K562 (cell line): Measurements from ENCODE around the gene AP1M1. TPM values are rescaled to one million over a fixed set of nuclear protein-coding genes. Genes with fewer than 3 reads are reported as not detected.

Experiments used
- ATAC-seq: fragments of 200-7000 bp; cut with Tn5 transposase; 3 replicates; pipeline ENCODE4 v1.9.1; 2020; ENCODE audit warnings: moderate library complexity
- BruUV-seq: library from RNA; stranded (reverse); fragments of 400-500 nt; replicated peaks from 2 replicates; lab custom pipeline; 2021; lab: Mats Ljungman, UMichigan
- CTCF ChIA-PET: fragments of 300-600 bp; formaldehyde crosslinking; extraction: SDS; loops from one replicate; lab custom pipeline; 2021; ENCODE audit warnings: low intra/inter-chr PET ratio; lab: Yijun Ruan, JAX
- POLR2A ChIA-PET: fragments of 300-600, 350-650 bp; sonication (Branson Sonifier 250); formaldehyde crosslinking; extraction: SDS; loops from one replicate; lab custom pipeline; 2021; ENCODE audit warnings: antibody characterized with exemption, inconsistent platforms; lab: Yijun Ruan, JAX
- DNase-seq, 4 experiments: peaks; one replicate each; pipeline versions ENCODE4 v3.0.0 to v3.0.0-alpha.2; 2011 to 2018; ENCODE audit warnings: low spot score in 3 of 4, mixed read lengths in 3 of 4; ENCODE audit errors: extremely low read depth in 1 of 4
- FAIRE-seq: peaks from 2 replicates; lab custom pipeline; 2011; peaks lifted over from hg19 to GRCh38; lab: Jason Lieb, UNC
- H2AFZ ChIP-seq: 2 replicates; pipeline ENCODE4 v1.6.0; 2011; ENCODE audit warnings: low read depth, low read length, control low read depth, inconsistent platforms
- H3K27ac ChIP-seq: fragments of 200-600 bp; 3 replicates; pipeline ENCODE4 v1.8.0; 2011; ENCODE audit warnings: low read depth, mild to moderate bottlenecking, control low read depth, inconsistent platforms, low read length, moderate library complexity, mixed read lengths; ENCODE audit errors: extremely low read depth
- H3K27me3 ChIP-seq, 2 experiments: fragments of 300-600 bp in 1 of 2; 2 replicates in 1 of 2; 3 replicates in 1 of 2; pipeline versions ENCODE4 v1.6.0 to v1.8.0; 2011; ENCODE audit warnings: inconsistent platforms in 2 of 2, low read length in 2 of 2, mild to moderate bottlenecking in 1 of 2, mixed read lengths in 1 of 2, moderate library complexity in 1 of 2; ENCODE audit not compliant: control insufficient read depth in 2 of 2, insufficient read depth in 2 of 2
- H3K36me3 ChIP-seq: fragments of 300-600 bp; 3 replicates; pipeline ENCODE4 v1.8.0; 2011; ENCODE audit warnings: mild to moderate bottlenecking, low read length, inconsistent platforms; ENCODE audit not compliant: control insufficient read depth, insufficient read depth
- H3K4me1 ChIP-seq, 2 experiments: fragments of 200-600 bp in 1 of 2; replicated peaks in 1 of 2; 2 replicates in 1 of 2; 3 replicates in 1 of 2; pipeline versions ENCODE4 v1.5.1 to v1.8.0; 2011; ENCODE audit warnings: inconsistent platforms in 2 of 2, low read length in 2 of 2, mild to moderate bottlenecking in 1 of 2, mixed read lengths in 1 of 2, moderate library complexity in 1 of 2; ENCODE audit not compliant: control insufficient read depth in 2 of 2, insufficient read depth in 2 of 2
- H3K4me2 ChIP-seq: 2 replicates; pipeline ENCODE4 v1.6.1; 2011; ENCODE audit warnings: low read length, control low read depth, inconsistent platforms, mixed read lengths; ENCODE audit not compliant: insufficient read depth
- H3K4me3 ChIP-seq: fragments of 200-600 bp; sonication (generic), shearing (Covaris generic); 2 replicates; pipeline ENCODE4 v1.5.1; 2016; ENCODE audit warnings: control low read depth, inconsistent platforms
- H3K79me2 ChIP-seq: fragments of 200-600 bp; 3 replicates; pipeline ENCODE4 v1.8.0; 2011; ENCODE audit warnings: low read length, inconsistent platforms; ENCODE audit not compliant: control insufficient read depth, insufficient read depth
- H3K9ac ChIP-seq, 2 experiments: 2 replicates each; pipeline versions ENCODE4 v1.6.0 to v1.6.1; 2011; ENCODE audit warnings: low read depth in 2 of 2, low read length in 2 of 2, control low read depth in 1 of 2, inconsistent platforms in 1 of 2, mild to moderate bottlenecking in 1 of 2, mixed read lengths in 1 of 2; ENCODE audit not compliant: insufficient read depth in 1 of 2
- H3K9me1 ChIP-seq: one replicate; pipeline ENCODE4 v1.6.0; 2011; ENCODE audit warnings: inconsistent platforms, mild to moderate bottlenecking, low read length, moderate library complexity; ENCODE audit not compliant: control insufficient read depth, insufficient read depth
- H3K9me3 ChIP-seq: replicated peaks from 2 replicates; pipeline ENCODE4 v1.5.1; 2011; ENCODE audit warnings: low read depth, low read length, inconsistent platforms; ENCODE audit not compliant: control insufficient read depth, insufficient read depth
- H4K20me1 ChIP-seq: replicated peaks from 2 replicates; pipeline ENCODE4 v1.6.1; 2011; ENCODE audit warnings: low read length, inconsistent platforms, mixed read lengths; ENCODE audit not compliant: control insufficient read depth, insufficient read depth
- CEBPG ChIP-seq, 3 experiments: fragments of 200-800 bp in 1 of 3; sonication (Bioruptor generic) in 1 of 3; sonication (generic) in 1 of 3; formaldehyde crosslinking in 1 of 3; IDR thresholded peaks in 2 of 3; conservative IDR thresholded peaks in 1 of 3; 2 replicates each; pipeline versions ENCODE4 v1.6.1 to v1.8.0; 2016 to 2022; ENCODE audit warnings: missing compliant biosample characterization in 2 of 3, missing genetic modification characterization in 2 of 3, mild to moderate bottlenecking in 1 of 3, missing genetic modification reagents in 1 of 3
- NCOA1 ChIP-seq: fragments of 450-650 bp; IDR thresholded peaks from 2 replicates; pipeline ENCODE4 v1.6.1; 2016; ENCODE audit warnings: low read depth
- RB1 ChIP-seq: fragments of 450-650 bp; IDR thresholded peaks from 2 replicates; pipeline ENCODE4 v1.6.1; 2017; ENCODE audit warnings: low read depth, mild to moderate bottlenecking
- RFX7 ChIP-seq: fragments of 250-450 bp; sonication (Bioruptor Pico); IDR thresholded peaks from 2 replicates; pipeline ENCODE4 v1.5.1; 2021; ENCODE audit warnings: mild to moderate bottlenecking
- U2AF1 ChIP-seq: fragments of 200-400 bp; formaldehyde crosslinking; optimal IDR thresholded peaks from 2 replicates; pipeline ENCODE3; 2017; ENCODE audit warnings: mild to moderate bottlenecking, low read depth, low read length, moderate library complexity
- ZNF239 ChIP-seq: fragments of 250-450 bp; sonication (Bioruptor Pico); IDR thresholded peaks from 2 replicates; pipeline ENCODE4 v1.4.0; 2020; ENCODE audit warnings: mild to moderate bottlenecking
- WGBS: fragments of 100-300 bp; shearing (Covaris generic); methylation state at CpG from one replicate; pipeline ENCODE4 v1.1.6; 2016; ENCODE audit warnings: low coverage, mixed read lengths; ENCODE audit not compliant: insufficient coverage; ENCODE audit errors: missing lambda C conversion rate; 5-methylcytosine and 5-hydroxymethylcytosine counted together
- in situ Hi-C: fragments of 300-500 bp; cut with MboI; formaldehyde crosslinking; loops from 4 replicates; pipeline ENCODE4 v1.15.0; 2018; ENCODE audit warnings: inconsistent platforms, mixed read lengths
- intact Hi-C: fragments of 100-400 bp; cut with micrococcal nuclease; formaldehyde crosslinking; loops from 2 replicates; pipeline ENCODE4 v1.14.2; 2022
- polyA plus RNA-seq, 8 experiments: library from polyadenylated mRNA; depleted of rRNA in 4 of 8; stranded (reverse) in 5 of 8; unstranded in 3 of 8; fragments of >200 nt; fragmentation: Nextera tagmentation in 2 of 8; fragmentation: Illumina TruSeq in 1 of 8; extraction: Ambion mirVana in 2 of 8; extraction: Trizol in 1 of 8; gene quantifications; 2 replicates each; pipeline versions ENCODE4 v1.2.1 to v1.2.3, GENCODE V29; 2011 to 2014; ENCODE audit warnings: inconsistent platforms in 1 of 8, missing spikeins in 1 of 8
- total RNA-seq, 7 experiments: library from RNA; depleted of rRNA in 6 of 7; stranded (reverse); fragments of >200 nt in 6 of 7; fragmentation: Illumina TruSeq in 2 of 7; extraction: Trizol in 2 of 7; gene quantifications; 2 replicates each; pipeline versions ENCODE4 v1.2.1 to v1.2.3, GENCODE V29; 2011 to 2021; ENCODE audit warnings: low replicate concordance in 1 of 7

The AP1M1 gene
- total and polyA plus RNA-seq, 9 of the 15 experiments (the other 6 are each of a cell fraction or from before 2014, with no cell fraction given) = 0.87 to 56.2 (median 29.1) TPM

DNA sequence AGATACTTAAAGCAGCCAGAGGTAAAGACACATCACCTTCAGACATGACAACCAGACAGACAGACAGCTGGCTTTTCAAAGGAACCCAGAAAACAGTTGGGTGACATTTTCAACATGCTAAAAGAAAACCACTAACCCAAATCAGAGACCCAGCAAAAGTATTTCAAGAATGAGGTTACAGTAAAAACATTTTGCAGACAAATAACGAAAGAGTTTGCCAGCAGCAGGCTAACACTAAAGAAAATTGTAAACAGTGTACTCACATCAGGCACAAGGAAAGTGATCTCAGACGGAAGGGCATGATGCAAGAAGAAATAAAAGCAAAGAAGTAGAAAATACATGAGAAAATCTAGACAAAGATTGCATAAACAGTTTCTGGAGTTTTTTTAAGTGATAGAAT, 46.4 kb downstream of the AP1M1 start:
- peaks cover 0 to 5% of the 10 kb centered on the region in 2 experiments; a peak in 1 of 5 replicates for H3K4me1 ChIP-seq
- peaks cover 5% of the 10 kb centered on the region; the same call in 1 of the 2 replicates for H4K20me1 ChIP-seq
- no peaks in the 10 kb centered on the region for H3K79me2 ChIP-seq
- FAIRE-seq (no peak), DNase-seq (no peak), ATAC-seq (no peak)
- POLR2A ChIA-PET = no interaction called here
- in situ Hi-C loops (no loop called here), intact Hi-C loops (no loop called here)
- H3K9ac ChIP-seq = no peak overlapping the region
- no TSS peak for BruUV-seq
- CTCF ChIA-PET = no interaction called here
- no peaks in the 10 kb centered on the region for H3K9me3 ChIP-seq
- no peak overlapping the region for H3K4me2 ChIP-seq
- H3K27me3 ChIP-seq = peaks cover 6 to 8% of the 10 kb centered on the region in 2 experiments; a peak in 3 of 5 replicates
- H3K9me1 ChIP-seq = no peaks in the 10 kb centered on the region
- no peak overlapping the region for H3K27ac ChIP-seq
- H3K36me3 ChIP-seq = no peaks in the 10 kb centered on the region
- no peak overlapping the region for H3K4me3 ChIP-seq
- TF ChIP-seq NCOA1 = no peak
- TF ChIP-seq RB1 = no peak
- TF ChIP-seq CEBPG (CRISPR knock-in tag; IDR thresholded peaks at IDR 0.05) = no peak
- TF ChIP-seq CEBPG (tag; conservative IDR thresholded peaks at IDR 0.05 in 1 of 2, IDR thresholded peaks at IDR 0.05 in 1 of 2) = peak; percentile 58 to 66
- no peak for TF ChIP-seq ZNF239
- TF ChIP-seq U2AF1 = no peak
- no peak for TF ChIP-seq RFX7 (CRISPR knock-in tag)
- H2AFZ ChIP-seq = no peak overlapping the region
- WGBS = 3% methylated on average over 2 of the region's 2 CpGs
